CD14-positive monocyte (primary cell): ENCODE measurements around the gene NGFR. TPM values are rescaled to one million over a fixed set of nuclear protein-coding genes. Genes with fewer than 3 reads are reported as not detected.

Experiments used
- DNase-seq, 3 donors: peaks; one replicate each; pipeline ENCODE4 v3.0.0-alpha.2; 2011 to 2022
- H2AFZ ChIP-seq: 2 replicates; pipeline ENCODE4 v1.6.0; 2012; ENCODE audit warnings: mild to moderate bottlenecking, low read depth, low read length, inconsistent platforms; ENCODE audit not compliant: insufficient read depth, poor library complexity, severe bottlenecking
- H3K27ac ChIP-seq, 2 donors: 1 replicate in 1 of 2; 2 replicates in 1 of 2; pipeline ENCODE4 v1.5.1; 2012 to 2013; ENCODE audit warnings: low read length in 2 of 2, control low read depth in 1 of 2, inconsistent platforms in 1 of 2, low read depth in 1 of 2, mild to moderate bottlenecking in 1 of 2
- H3K27me3 ChIP-seq, 2 donors: one replicate each; pipeline versions ENCODE4 v1.6.0 to v1.6.1; 2011 to 2013; ENCODE audit warnings: low read length in 2 of 2; ENCODE audit not compliant: control insufficient read depth in 2 of 2, insufficient read depth in 2 of 2
- H3K36me3 ChIP-seq, 2 donors: replicated peaks in 1 of 2; 1 replicate in 1 of 2; 2 replicates in 1 of 2; pipeline versions ENCODE4 v1.5.1 to v1.6.1; 2012 to 2013; ENCODE audit warnings: low read length in 2 of 2, control low read depth in 1 of 2, inconsistent platforms in 1 of 2, mild to moderate bottlenecking in 1 of 2; ENCODE audit not compliant: insufficient read depth in 2 of 2, control insufficient read depth in 1 of 2
- H3K4me1 ChIP-seq, 2 donors: 1 replicate in 1 of 2; 2 replicates in 1 of 2; pipeline versions ENCODE4 v1.5.1 to v1.6.1; 2012 to 2013; ENCODE audit warnings: low read length in 2 of 2, control low read depth in 1 of 2, inconsistent platforms in 1 of 2, mild to moderate bottlenecking in 1 of 2, moderate library complexity in 1 of 2; ENCODE audit not compliant: insufficient read depth in 2 of 2, control insufficient read depth in 1 of 2
- H3K4me2 ChIP-seq: replicated peaks from 2 replicates; pipeline ENCODE3; 2012; ENCODE audit warnings: low read length, moderate library complexity, mild to moderate bottlenecking; ENCODE audit not compliant: poor library complexity, severe bottlenecking; ENCODE audit errors: extremely low read depth
- H3K4me3 ChIP-seq, 3 experiments: fragments of 200-600 bp in 1 of 3; sonication (generic) in 1 of 3; replicated peaks in 1 of 3; 1 replicate in 2 of 3; 2 replicates in 1 of 3; pipeline ENCODE4 v1.5.1; 2011 to 2013; ENCODE audit warnings: low read length in 3 of 3, mild to moderate bottlenecking in 3 of 3, control low read depth in 2 of 3, low read depth in 2 of 3, inconsistent platforms in 1 of 3, moderate library complexity in 1 of 3
- H3K79me2 ChIP-seq: 2 replicates; pipeline ENCODE4 v1.6.0; 2012; ENCODE audit warnings: mild to moderate bottlenecking, control low read depth, inconsistent platforms, low read length, moderate library complexity; ENCODE audit not compliant: insufficient read depth
- H3K9ac ChIP-seq: 2 replicates; pipeline ENCODE4 v1.6.0; 2017; ENCODE audit warnings: low read length, mild to moderate bottlenecking; ENCODE audit not compliant: insufficient read depth, poor library complexity, severe bottlenecking
- H3K9me3 ChIP-seq, 2 donors: replicated peaks in 1 of 2; 1 replicate in 1 of 2; 2 replicates in 1 of 2; pipeline versions ENCODE4 v1.5.1 to v1.6.1; 2012 to 2013; ENCODE audit warnings: low read length in 2 of 2, control low read depth in 1 of 2; ENCODE audit not compliant: control insufficient read depth in 1 of 2, insufficient read depth in 1 of 2
- H4K20me1 ChIP-seq: 2 replicates; pipeline ENCODE4 v1.6.0; 2012; ENCODE audit warnings: mild to moderate bottlenecking, low read length, control low read depth, moderate library complexity; ENCODE audit not compliant: insufficient read depth
- H3K27ac Mint-ChIP-seq, 7 donors: one replicate each; pipeline ENCODE4 v1.8.0; 2020; ENCODE audit warnings: mild to moderate bottlenecking in 7 of 7, mixed read lengths in 7 of 7, moderate library complexity in 6 of 7, inconsistent platforms in 2 of 7
- H3K27me3 Mint-ChIP-seq, 3 donors: one replicate each; pipeline ENCODE4 v1.8.0; 2021 to 2022; ENCODE audit warnings: low read depth in 3 of 3, mild to moderate bottlenecking in 3 of 3, mixed read lengths in 3 of 3, moderate library complexity in 3 of 3, inconsistent platforms in 1 of 3
- H3K36me3 Mint-ChIP-seq, 2 donors: one replicate each; pipeline ENCODE4 v1.8.0; 2020; ENCODE audit warnings: mixed read lengths in 2 of 2, inconsistent platforms in 1 of 2, mild to moderate bottlenecking in 1 of 2
- H3K4me1 Mint-ChIP-seq: one replicate; pipeline ENCODE4 v1.8.0; 2020; ENCODE audit warnings: mild to moderate bottlenecking, mixed read lengths
- H3K4me3 Mint-ChIP-seq, 2 donors: one replicate each; pipeline ENCODE4 v1.8.0; 2020; ENCODE audit warnings: mild to moderate bottlenecking in 2 of 2, mixed read lengths in 2 of 2, moderate library complexity in 1 of 2
- H3K9me3 Mint-ChIP-seq, 7 donors: one replicate each; pipeline ENCODE4 v1.8.0; 2020 to 2022; ENCODE audit warnings: mixed read lengths in 7 of 7, mild to moderate bottlenecking in 6 of 7, moderate library complexity in 6 of 7, inconsistent platforms in 2 of 7
- WGBS: methylation state at CpG from one replicate; pipeline ENCODE4 v1.1.5; 2013; ENCODE audit warnings: missing lambda C conversion rate; ENCODE audit not compliant: insufficient coverage; 5-methylcytosine and 5-hydroxymethylcytosine counted together
- intact Hi-C, 2 donors: fragments of 100-400 bp; cut with micrococcal nuclease; formaldehyde crosslinking; loops; one replicate each; pipeline versions ENCODE4 v1.15.0 to v1.15.1; 2023
- polyA plus RNA-seq, 3 donors: library from polyadenylated mRNA; depleted of rRNA in 1 of 3; unstranded in 2 of 3; stranded (reverse) in 1 of 3; fragments of 300-500 nt in 2 of 3; fragments of >200 nt in 1 of 3; fragmentation: Illumina TruSeq in 2 of 3; gene quantifications; 1 replicate in 2 of 3; 2 replicates in 1 of 3; pipeline ENCODE4 v1.2.3, GENCODE V29; 2012 to 2021
- TF ChIP-seq, protein P1 (sequence below): fragments of 200-600 bp; IDR thresholded peaks from one replicate; pipeline ENCODE4 v1.8.0; 2022; ENCODE audit warnings: antibody characterized with exemption, mild to moderate bottlenecking

Gene NGFR
- polyA plus RNA-seq, 3 donors: 0.05 to 0.19 TPM; not detected in 1

DNA sequence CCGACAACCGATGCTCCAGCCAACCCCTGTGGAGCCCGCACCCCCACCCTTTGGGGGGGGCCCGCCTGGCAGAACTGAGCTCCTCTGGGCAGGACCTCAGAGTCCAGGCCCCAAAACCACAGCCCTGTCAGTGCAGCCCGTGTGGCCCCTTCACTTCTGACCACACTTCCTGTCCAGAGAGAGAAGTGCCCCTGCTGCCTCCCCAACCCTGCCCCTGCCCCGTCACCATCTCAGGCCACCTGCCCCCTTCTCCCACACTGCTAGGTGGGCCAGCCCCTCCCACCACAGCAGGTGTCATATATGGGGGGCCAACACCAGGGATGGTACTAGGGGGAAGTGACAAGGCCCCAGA is 17.9 kb downstream of the NGFR start:
- DNase-seq: peak in 1 of 3 donors; percentile 6
- intact Hi-C loops: no loop called here
- H3K27ac ChIP-seq: no peak overlapping the region

DNA sequence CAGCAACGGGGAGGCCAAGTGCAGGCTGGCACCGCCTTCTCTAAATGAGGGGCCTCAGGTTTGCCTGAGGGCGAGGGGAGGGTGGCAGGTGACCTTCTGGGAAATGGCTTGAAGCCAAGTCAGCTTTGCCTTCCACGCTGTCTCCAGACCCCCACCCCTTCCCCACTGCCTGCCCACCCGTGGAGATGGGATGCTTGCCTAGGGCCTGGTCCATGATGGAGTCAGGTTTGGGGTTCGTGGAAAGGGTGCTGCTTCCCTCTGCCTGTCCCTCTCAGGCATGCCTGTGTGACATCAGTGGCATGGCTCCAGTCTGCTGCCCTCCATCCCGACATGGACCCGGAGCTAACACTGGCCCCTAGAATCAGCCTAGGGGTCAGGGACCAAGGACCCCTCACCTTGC is 18.5 kb downstream of the NGFR start:
- Histone ChIP-seq H2AFZ (no peak overlapping the region), H3K27me3 (peaks cover 0 to 11% of the 10 kb centered on the region in 2 donors), H3K9me3 (no peaks in the 10 kb centered on the region), H3K79me2 (no peaks in the 10 kb centered on the region), H3K4me1 (peaks cover 36 to 39% of the 10 kb centered on the region in 2 donors), H3K9ac (no peak overlapping the region), H3K4me2 (no peak overlapping the region), H3K27ac (no peak overlapping the region), H3K4me3 (no peak overlapping the region), H4K20me1 (no peaks in the 10 kb centered on the region), H3K36me3 (no peaks in the 10 kb centered on the region)
- intact Hi-C loops: no loop called here
- H3K27ac Mint-ChIP-seq: peak overlapping the region in 1 of 7 donors; percentile 42
- H3K36me3 Mint-ChIP-seq: no peaks in the 10 kb centered on the region
- TF ChIP-seq, protein P1, sequence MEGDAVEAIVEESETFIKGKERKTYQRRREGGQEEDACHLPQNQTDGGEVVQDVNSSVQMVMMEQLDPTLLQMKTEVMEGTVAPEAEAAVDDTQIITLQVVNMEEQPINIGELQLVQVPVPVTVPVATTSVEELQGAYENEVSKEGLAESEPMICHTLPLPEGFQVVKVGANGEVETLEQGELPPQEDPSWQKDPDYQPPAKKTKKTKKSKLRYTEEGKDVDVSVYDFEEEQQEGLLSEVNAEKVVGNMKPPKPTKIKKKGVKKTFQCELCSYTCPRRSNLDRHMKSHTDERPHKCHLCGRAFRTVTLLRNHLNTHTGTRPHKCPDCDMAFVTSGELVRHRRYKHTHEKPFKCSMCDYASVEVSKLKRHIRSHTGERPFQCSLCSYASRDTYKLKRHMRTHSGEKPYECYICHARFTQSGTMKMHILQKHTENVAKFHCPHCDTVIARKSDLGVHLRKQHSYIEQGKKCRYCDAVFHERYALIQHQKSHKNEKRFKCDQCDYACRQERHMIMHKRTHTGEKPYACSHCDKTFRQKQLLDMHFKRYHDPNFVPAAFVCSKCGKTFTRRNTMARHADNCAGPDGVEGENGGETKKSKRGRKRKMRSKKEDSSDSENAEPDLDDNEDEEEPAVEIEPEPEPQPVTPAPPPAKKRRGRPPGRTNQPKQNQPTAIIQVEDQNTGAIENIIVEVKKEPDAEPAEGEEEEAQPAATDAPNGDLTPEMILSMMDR: no peak
- no peak overlapping the region for H3K4me3 Mint-ChIP-seq
- peaks cover 40% of the 10 kb centered on the region for H3K4me1 Mint-ChIP-seq
- 87% methylated on average over 7 of the region's 8 CpGs for WGBS
- DNase-seq: no peak
- H3K9me3 Mint-ChIP-seq: no peaks in the 10 kb centered on the region
- H3K27me3 Mint-ChIP-seq: peaks cover 8 to 29% (median 18%) of the 10 kb centered on the region in 3 donors

More for the DNA sequence above, 17.9 kb downstream of the NGFR start:
- peaks cover 3 to 28% (median 18%) of the 10 kb centered on the region in 3 donors for H3K27me3 Mint-ChIP-seq
- Histone ChIP-seq H3K79me2 (no peaks in the 10 kb centered on the region), H3K9me3 (no peaks in the 10 kb centered on the region), H3K4me2 (peak overlapping the region; percentile 30), H3K36me3 (no peaks in the 10 kb centered on the region), H3K4me3 (no peak overlapping the region), H3K9ac (no peak overlapping the region), H4K20me1 (no peaks in the 10 kb centered on the region), H3K27me3 (peaks cover 0 to 10% of the 10 kb centered on the region in 2 donors), H2AFZ (no peak overlapping the region), H3K4me1 (peaks cover 36 to 39% of the 10 kb centered on the region in 2 donors)
- H3K4me3 Mint-ChIP-seq: peak overlapping the region in 1 of 2 donors; percentile 59
- no peaks in the 10 kb centered on the region for H3K36me3 Mint-ChIP-seq
- H3K27ac Mint-ChIP-seq: peak overlapping the region in 1 of 7 donors; percentile 24
- TF ChIP-seq, protein P1: no peak
- H3K9me3 Mint-ChIP-seq: no peaks in the 10 kb centered on the region
- H3K4me1 Mint-ChIP-seq: peaks cover 40% of the 10 kb centered on the region
- WGBS: 80% methylated on average over 2 of the region's 6 CpGs
